Spleen (tissue), 3 donors: ENCODE results near the gene AGRN.

Experiments
- POLR2A ChIP-seq, 3 donors: fragments of 450-650 bp; IDR thresholded peaks; one replicate each; pipeline ENCODE4 v1.5.1; 2017; ENCODE audit warnings: antibody characterized with exemption in 3 of 3, mild to moderate bottlenecking in 1 of 3
- POLR2AphosphoS5 ChIP-seq, 3 donors: sonication (generic); formaldehyde crosslinking; IDR thresholded peaks; one replicate each; pipeline ENCODE4 v1.5.1; 2017; ENCODE audit warnings: antibody characterized with exemption in 3 of 3

DNA sequence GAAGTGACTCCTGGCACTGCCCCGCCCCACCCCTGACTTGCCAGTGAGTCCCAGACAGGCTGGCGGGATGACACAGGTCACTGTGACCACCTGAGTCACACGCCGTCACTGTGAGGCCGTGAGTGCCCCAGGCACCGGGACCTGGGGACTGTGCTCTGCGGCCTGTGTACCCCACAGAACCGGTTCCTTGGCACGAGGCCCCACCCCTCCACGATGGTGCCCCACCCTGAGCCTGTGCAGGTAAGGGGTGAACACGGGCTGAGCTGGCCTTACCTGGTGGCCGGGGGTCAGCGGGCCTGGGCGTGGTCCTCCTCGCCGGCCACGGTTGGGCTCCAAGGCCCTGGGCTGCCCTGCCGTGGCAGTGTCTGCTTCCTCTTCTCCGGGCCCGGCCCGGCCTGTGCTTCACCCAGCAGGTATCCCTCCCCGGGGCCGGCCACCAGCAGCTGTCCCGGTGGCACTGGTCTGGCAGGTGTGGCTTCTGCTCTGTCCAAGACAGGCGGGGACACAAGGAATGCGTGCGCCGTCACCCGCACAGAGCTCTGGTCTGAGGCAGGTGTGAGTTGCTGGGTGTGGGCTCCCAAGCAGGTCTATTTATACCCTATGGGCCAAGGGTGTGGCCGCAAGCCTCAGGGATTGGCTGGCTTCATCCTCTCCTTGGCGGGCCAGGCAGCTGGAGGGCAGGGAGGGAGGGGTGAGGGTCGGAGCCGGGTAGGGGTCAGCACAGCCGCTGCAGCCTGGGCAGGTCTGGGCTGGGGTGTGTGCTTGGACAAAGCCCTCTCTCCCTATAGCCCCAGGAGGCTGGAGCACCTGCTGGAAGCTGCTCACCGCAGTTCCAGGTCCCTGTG lies 54.0 kb downstream of the AGRN start, which contains the start of gene RNF223:
- TF ChIP-seq POLR2AphosphoS5 (IDR thresholded peaks at IDR 0.05) (no peak), POLR2A (IDR thresholded peaks at IDR 0.05) (no peak)
